Fibroblast of gingiva (primary cell): Measurements from ENCODE around the gene MOK.
A peak's percentile ranks its signal among the peaks of the same experiment; 100 is the strongest.

Experiments
- DNase-seq: peaks from one replicate; pipeline ENCODE4 v3.0.0-alpha.2; 2011; ENCODE audit warnings: low read depth

The MOK gene

GRCh38 chr14:102205560-102205959 is 99.4 kb downstream of the MOK start:
- no peak for DNase-seq

GRCh38 chr14:102203382-102203781 is 101.6 kb downstream of the MOK start:
- DNase-seq: no peak

GRCh38 chr14:102202944-102203343 is 102.0 kb downstream of the MOK start:
- DNase-seq: no peak

- no peak for DNase-seq
Measured at GRCh38 chr14:102201776-102202175, 103.2 kb downstream of the MOK start.

- DNase-seq: no peak
Measured at GRCh38 chr14:102201353-102201738, 103.6 kb downstream of the MOK start.

- no peak for DNase-seq
Measured at GRCh38 chr14:102200690-102201352, 104.1 kb downstream of the MOK start.

GRCh38 chr14:102197317-102197853 is 107.6 kb downstream of the MOK start:
- DNase-seq: peak; percentile 32

GRCh38 chr14:102196902-102197230 is 108.1 kb downstream of the MOK start:
- no peak for DNase-seq

GRCh38 chr14:102196039-102196901 is 108.7 kb downstream of the MOK start:
- DNase-seq: no peak

- DNase-seq: peak; percentile 30
Measured at GRCh38 chr14:102195446-102195845, 109.5 kb downstream of the MOK start.

- DNase-seq: no peak
Measured at GRCh38 chr14:102194856-102195255, 110.1 kb downstream of the MOK start.

- no peak for DNase-seq
Measured at GRCh38 chr14:102192840-102193502, 112.0 kb downstream of the MOK start.

- DNase-seq: no peak
Measured at GRCh38 chr14:102189874-102190273, 115.1 kb downstream of the MOK start.

GRCh38 chr14:102188187-102188586 is 116.8 kb downstream of the MOK start:
- no peak for DNase-seq

GRCh38 chr14:102187568-102188001 is 117.4 kb downstream of the MOK start:
- peak; percentile 53 for DNase-seq

GRCh38 chr14:102187044-102187443 is 117.9 kb downstream of the MOK start:
- DNase-seq: peak; percentile 84

- DNase-seq: no peak
Measured at GRCh38 chr14:102185360-102185759, 119.6 kb downstream of the MOK start.

GRCh38 chr14:102184316-102185035 is 120.5 kb downstream of the MOK start:
- DNase-seq: no peak

- no peak for DNase-seq
Measured at GRCh38 chr14:102183886-102184285, 121.1 kb downstream of the MOK start.

- DNase-seq: peak; percentile 27
Measured at GRCh38 chr14:102182936-102183619, 121.9 kb downstream of the MOK start.

GRCh38 chr14:102182190-102182589 is 122.8 kb downstream of the MOK start:
- DNase-seq: peak; percentile 37
